Activated CD8-positive, alpha-beta memory T cell treated with anti-CD3 and anti-CD28 coated beads, Interleukin-2, amount 50 U/mL, for 48 hours (primary cell): ENCODE data around the gene AFAP1L1.

ENCODE experiments used
- DNase-seq: peaks from one replicate; pipeline ENCODE4 v3.0.0-alpha.2; 2020

AFAP1L1 gene

GRCh38 chr5:149271716-149272563 lies at the start of gene AFAP1L1:
TSS of gene AFAP1L1 (plus strand) at chr5:149271859. CDS start at chr5:149271969, 110 bp downstream.
- peak; percentile 57 for DNase-seq

DNA sequence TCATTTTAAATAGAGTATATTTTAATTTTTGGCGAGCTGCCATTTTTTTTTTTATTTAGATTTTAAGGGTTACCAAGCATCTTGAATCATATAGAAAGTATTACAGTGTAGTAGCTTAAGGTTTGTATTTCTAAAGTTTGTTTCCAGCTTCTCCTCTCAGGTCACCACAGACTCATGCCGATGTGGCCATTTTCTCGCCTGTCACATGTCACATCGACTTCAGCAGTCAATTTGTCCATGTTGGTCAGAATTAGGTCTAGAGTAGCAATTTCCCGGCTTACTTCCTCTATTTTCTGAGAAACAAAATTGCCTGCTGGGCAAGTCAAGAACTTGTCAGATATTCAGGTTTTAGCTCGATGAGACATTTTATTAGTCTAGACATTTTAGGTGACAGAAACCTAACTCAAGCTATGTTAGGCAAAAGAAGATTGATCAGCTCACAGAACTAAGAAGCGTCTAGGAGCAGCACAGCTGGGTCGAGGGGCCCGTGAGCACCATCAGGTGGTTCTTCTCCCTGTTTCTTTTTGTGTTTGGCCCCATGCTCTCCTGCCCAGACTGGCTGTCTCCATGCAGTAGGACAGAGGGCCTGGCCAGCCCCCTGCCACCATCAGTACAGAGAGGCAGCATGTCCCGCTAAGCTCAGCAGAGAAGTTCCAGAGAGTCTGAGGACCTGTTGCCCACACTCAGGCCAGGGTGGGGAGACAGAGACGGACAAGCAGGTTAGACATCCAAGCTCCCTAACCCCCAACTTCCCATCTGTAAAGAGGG lies 48.4 kb upstream of the AFAP1L1 start:
- DNase-seq = no peak

DNA sequence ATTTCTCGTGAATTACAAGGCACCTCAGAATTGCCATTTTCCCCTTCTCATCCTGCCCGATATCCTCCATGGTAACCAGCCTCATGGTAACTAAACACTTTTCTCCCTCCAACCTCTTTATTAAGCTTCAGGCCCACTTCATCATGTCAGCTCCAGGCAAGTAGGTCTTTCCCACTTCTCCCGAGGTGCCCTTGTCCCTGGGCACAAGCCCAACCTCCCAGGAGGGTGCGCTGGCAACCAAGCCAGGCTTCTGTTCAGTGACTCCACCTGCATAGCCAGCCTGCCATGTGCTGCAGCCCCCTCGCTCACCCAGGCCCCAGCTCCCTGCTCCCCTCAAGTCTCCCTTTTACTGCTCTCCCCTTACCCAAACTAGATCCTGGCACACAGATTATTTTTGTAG lies 47.4 kb upstream of the AFAP1L1 start:
- DNase-seq = no peak

DNA sequence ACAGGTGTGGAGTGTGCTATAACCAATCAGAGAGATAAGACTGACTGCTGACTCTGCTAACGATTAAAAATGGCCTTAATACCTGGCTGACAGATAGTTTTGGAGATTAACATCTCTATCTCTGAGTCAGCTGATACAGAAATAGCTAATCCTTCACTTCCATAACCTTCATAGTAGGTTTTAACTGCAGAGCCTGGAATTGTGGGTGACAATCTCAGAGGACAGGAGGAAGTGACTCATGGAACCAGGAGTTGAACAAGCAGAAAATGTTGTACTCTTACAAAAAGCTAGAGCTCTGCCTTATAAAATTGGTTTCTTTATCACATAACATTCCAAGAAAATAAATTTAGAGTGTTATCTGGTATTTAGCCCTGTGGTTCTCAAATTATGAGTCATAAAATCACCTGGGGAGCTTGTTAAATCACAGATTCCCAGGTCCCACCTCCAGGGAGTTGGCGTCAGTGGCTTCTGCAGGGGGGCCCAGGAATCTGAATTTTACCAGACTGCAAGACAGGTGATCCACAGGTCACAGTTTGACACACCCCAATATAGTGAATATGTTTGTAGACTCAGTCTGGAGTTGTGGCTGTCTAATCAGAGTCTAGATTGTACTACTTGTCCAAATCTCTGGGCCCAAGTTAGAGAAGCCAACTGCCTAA lies 44.4 kb upstream of the AFAP1L1 start:
- DNase-seq = no peak

DNA sequence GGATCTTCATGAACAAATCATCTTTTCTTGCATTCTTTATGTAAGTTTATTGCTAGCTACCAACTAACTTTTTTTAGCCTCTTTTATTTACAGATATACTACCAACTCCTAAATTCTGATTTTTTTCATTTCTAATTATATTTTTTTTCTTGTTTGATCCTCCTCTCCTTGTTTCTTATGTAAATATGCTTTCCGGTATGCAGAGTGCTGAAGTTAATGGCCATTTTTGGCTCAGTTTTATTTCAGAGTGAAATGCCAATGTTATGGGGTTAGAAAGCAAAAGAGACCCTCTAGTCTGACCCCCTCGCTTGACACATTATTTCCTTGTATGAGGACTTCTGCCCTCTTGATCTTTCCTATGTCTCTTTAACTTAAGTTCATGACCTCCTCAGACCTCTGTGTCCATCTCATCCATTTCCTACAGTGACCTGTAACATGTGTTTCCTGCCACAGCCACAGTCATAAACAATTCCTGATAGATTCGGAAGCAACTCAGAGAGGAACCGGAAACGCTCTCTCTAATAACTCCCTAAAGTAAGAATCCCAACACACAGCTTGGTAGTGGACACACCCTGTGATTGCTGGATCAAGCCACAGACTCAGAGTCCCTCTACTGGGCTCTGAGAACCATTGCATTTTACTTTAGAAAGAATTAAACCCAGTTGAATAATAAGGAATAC lies 42.9 kb upstream of the AFAP1L1 start:
- no peak for DNase-seq

DNA sequence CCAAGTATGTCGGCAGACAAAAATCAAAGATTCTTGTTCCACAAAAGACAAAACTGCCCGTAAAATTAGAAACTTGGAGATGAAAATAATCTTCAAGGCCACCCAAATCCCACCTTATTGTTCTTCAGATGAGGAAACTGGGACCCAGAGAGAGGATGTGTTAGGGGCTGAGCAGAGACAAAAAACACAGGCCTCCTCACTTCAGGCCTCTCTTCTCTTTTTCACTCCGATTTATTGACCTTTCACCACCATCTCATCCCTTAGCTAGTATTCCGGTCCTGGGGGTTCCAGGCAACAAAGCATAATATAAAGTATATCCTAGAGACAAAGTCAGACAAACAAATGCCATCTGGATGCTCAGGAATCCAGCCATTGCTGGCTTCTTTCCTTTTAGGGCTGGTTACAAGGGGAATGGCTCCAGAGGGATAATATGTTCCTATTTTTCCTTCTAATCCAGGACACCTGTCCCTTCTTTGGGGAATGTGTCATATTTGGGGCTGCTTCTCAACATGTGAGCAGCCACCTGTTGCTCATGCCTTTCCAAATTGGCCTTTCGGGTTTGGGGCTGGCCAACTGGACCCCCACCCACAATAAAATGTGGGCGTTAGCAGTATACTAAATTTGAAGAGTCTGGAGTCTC lies 42.2 kb upstream of the AFAP1L1 start:
- DNase-seq = no peak

GRCh38 chr5:149235841-149236240 lies 35.8 kb upstream of the AFAP1L1 start:
- no peak for DNase-seq

DNA sequence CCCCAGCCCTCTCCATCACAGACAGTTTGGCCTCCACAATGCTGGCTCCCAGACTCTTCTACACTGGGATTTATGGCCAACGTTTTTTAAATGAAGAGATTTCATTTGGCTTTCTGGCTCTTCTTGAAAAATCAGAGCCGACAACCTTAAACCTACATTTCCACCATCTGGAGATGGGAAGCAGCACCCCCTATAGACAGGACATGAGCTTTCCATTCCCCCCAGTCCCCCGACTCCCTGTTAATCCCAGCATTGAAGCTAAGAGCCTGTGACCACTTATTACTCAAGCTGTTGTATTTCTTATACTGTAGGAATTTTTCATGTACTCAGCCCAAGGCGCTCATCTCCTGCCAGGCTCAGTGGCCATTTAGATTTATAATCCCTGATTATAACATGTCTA lies 34.0 kb upstream of the AFAP1L1 start:
- no peak for DNase-seq

GRCh38 chr5:149238540-149238939 lies 33.1 kb upstream of the AFAP1L1 start:
- no peak for DNase-seq

- DNase-seq = no peak
These were observed 31.7 kb upstream of the AFAP1L1 start for GRCh38 chr5:149239917-149240316.

- DNase-seq = peak; percentile 74
These were observed 31.2 kb upstream of the AFAP1L1 start for GRCh38 chr5:149240354-149240998.

DNA sequence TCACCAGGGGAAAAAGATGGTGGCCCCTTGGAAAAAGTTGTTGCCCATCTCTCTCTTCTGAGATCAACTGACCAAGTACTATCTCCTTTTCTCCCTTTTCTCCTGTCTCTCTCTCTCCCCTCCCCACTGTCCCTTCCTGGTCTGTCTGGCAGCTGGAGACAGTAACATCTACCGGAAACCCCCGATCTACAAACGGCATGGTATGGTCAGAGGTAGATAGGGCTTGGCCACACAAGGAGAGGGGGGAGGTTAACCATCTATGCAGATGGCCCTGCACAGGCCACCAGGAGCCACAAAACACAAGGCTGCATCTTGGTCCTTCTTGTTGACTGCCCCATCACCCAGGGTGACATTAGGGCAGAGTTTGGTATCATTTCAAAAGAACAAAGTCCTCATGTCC lies 29.3 kb upstream of the AFAP1L1 start:
- DNase-seq = no peak

DNA sequence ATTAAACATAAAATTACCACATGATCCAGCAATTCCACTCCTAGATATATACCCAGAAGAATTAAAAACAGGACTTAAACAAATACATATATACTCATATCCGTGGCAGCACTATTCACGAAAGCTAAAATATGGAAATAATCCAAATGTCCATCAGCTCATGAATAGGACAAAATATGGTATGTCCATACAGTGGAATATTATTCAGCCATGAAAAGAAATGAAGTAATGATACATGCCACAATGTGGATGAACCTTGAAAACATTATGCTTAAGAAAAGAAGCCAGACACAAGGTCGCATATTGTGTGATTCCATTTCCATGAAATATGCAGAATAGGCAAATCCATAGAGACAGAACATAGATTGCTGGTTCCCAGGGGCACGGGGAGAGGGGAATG lies 24.8 kb upstream of the AFAP1L1 start:
- DNase-seq = no peak

DNA sequence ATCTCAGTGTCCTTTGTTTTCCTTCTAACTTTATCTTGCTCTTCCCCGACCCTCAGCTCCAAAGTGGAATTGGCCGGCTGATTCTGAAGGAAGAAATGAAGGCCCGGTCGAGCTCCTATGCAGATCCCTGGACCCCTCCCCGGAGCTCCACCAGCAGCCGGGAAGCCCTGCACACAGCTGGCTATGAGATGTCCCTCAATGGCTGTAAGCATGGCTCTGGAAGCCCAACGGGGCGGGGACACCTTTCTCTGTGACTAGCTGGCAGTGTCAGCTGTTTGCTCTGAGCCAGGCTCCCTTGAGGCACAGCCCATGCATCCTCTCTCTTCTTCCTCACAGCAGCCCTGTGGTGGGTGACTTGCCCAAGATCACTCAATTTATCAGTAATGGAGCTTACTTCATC lies 23.9 kb upstream of the AFAP1L1 start:
- no peak for DNase-seq

- DNase-seq = no peak
These were observed 20.1 kb upstream of the AFAP1L1 start for GRCh38 chr5:149251546-149251945.

DNA sequence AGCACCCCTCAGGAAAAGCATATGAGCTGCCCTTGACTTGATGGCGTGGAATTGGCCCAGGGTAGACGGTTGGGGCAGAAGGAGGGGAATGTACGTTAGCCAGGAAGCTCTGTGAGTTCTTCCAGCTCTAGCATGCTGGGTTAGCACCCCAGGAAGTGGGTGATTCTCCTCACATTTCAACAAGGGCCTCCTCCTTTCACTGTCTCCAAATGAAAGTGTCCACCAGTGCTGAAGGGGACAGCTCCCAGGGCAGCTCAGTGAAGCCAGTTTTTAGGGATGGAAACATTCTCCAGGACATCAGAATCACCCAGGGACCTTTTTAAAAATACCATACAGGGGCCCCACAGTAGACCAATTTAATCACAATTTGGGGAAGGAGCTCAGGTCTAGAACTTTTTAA lies 17.2 kb upstream of the AFAP1L1 start:
- no peak for DNase-seq

GRCh38 chr5:149256451-149256850 lies 15.2 kb upstream of the AFAP1L1 start:
- DNase-seq = no peak

- DNase-seq = no peak
These were observed 14.5 kb upstream of the AFAP1L1 start for GRCh38 chr5:149257131-149257530.

DNA sequence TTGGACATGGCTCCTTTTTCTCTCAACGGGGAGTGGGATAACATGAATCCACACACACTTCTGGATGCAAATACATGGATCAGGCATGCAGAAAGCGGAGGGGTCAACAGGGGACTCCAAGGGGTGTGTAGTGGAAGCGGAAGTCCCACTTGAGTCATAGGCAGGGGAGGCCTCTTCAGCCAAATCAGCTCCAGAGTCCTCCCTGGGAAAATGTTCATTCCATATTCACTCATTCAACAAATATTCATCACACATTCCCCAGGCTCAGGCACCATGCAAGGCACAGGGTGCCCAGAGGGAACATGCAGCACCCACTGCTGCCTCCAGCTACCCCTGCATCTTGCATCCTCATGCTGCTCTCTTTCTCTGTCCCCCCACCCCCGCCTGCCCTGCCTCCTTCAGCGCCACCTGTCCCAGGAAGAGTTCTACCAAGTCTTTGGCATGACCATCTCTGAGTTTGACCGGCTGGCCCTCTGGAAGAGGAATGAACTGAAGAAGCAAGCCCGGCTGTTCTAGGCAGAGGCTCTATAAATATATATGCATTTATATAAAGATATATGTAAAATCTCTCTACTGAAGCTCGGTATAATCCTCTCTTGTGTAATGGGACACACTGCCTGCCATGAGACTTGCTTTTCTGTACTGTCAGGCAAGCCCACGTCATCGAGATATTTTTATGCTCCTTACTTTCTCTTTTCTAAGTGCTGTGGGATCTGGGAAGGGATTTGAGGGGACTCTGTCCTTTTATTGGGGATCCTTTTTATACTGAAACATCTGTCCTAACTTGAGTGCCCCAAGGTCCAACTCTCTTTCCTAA lies 13.6 kb upstream of the AFAP1L1 start:
- no peak for DNase-seq

- no peak for DNase-seq
These were observed 10.9 kb upstream of the AFAP1L1 start for GRCh38 chr5:149260761-149261160.

GRCh38 chr5:149261246-149261645 lies 10.4 kb upstream of the AFAP1L1 start:
- no peak for DNase-seq
